GM23248 (cell line): ENCODE data around the gene CYP3A5. TPM values are rescaled to one million over a fixed set of nuclear protein-coding genes. Genes with fewer than 3 reads are reported as not detected.
"Not testable (repeated sequence)": the region's sequence is repeated elsewhere in the genome, so short reads cannot be mapped to it uniquely, and the experiment has no call there.

ENCODE experiments used
- DNase-seq: peaks from one replicate; pipeline ENCODE4 v3.0.0-alpha.2; 2015
- H2AFZ ChIP-seq: fragments of 200-600 bp; sonication (generic); 2 replicates; pipeline ENCODE4 v1.6.1; 2016; ENCODE audit warnings: antibody characterized with exemption
- H3F3A ChIP-seq: fragments of 200-600 bp; sonication (generic); 2 replicates; pipeline ENCODE4 v1.6.1; 2016; ENCODE audit warnings: mild to moderate bottlenecking, antibody characterized with exemption, mixed run types; ENCODE audit not compliant: insufficient read depth
- H3K27ac ChIP-seq: fragments of 200-600 bp; sonication (generic); 2 replicates; pipeline ENCODE4 v1.5.1; 2016; ENCODE audit warnings: mild to moderate bottlenecking
- H3K27me3 ChIP-seq: fragments of 200-600 bp; sonication (generic); replicated peaks from 2 replicates; pipeline ENCODE4 v1.6.1; 2016; ENCODE audit warnings: mild to moderate bottlenecking; ENCODE audit not compliant: insufficient read depth
- H3K36me3 ChIP-seq: fragments of 200-600 bp; sonication (generic); 2 replicates; pipeline ENCODE4 v1.6.1; 2016; ENCODE audit warnings: low read depth, mild to moderate bottlenecking
- H3K4me1 ChIP-seq: fragments of 200-600 bp; sonication (generic); 2 replicates; pipeline ENCODE4 v1.6.1; 2016; ENCODE audit warnings: mild to moderate bottlenecking; ENCODE audit not compliant: insufficient read depth
- H3K4me2 ChIP-seq: fragments of 200-600 bp; sonication (generic); one replicate; pipeline ENCODE4 v1.6.1; 2016; ENCODE audit warnings: mild to moderate bottlenecking; ENCODE audit not compliant: unreplicated experiment
- H3K4me3 ChIP-seq: fragments of 200-600 bp; sonication (generic); 2 replicates; pipeline ENCODE4 v1.5.1; 2016; ENCODE audit warnings: mild to moderate bottlenecking
- H3K79me2 ChIP-seq: fragments of 200-600 bp; sonication (generic); 2 replicates; pipeline ENCODE4 v1.6.1; 2016; ENCODE audit warnings: mild to moderate bottlenecking; ENCODE audit not compliant: insufficient read depth
- H3K9ac ChIP-seq: fragments of 200-600 bp; sonication (generic); 2 replicates; pipeline ENCODE4 v1.6.1; 2016; ENCODE audit warnings: mild to moderate bottlenecking
- H3K9me2 ChIP-seq: fragments of 200-600 bp; sonication (generic); 2 replicates; pipeline ENCODE4 v1.6.1; 2016; ENCODE audit warnings: mixed run types, mild to moderate bottlenecking, moderate library complexity; ENCODE audit not compliant: insufficient read depth
- H3K9me3 ChIP-seq: fragments of 200-600 bp; sonication (generic); one replicate; pipeline ENCODE4 v1.6.1; 2017; ENCODE audit warnings: low read depth
- H4K20me1 ChIP-seq: fragments of 200-600 bp; sonication (generic); 2 replicates; pipeline ENCODE4 v1.6.0; 2016; ENCODE audit not compliant: insufficient read depth
- EZH2 ChIP-seq: fragments of 200-600 bp; sonication (generic); IDR thresholded peaks from 2 replicates; pipeline ENCODE4 v1.6.1; 2018; ENCODE audit warnings: antibody characterized with exemption, mild to moderate bottlenecking; ENCODE audit not compliant: insufficient read depth, poor library complexity, severe bottlenecking
- EZH2phosphoT487 ChIP-seq: fragments of 200-600 bp; sonication (generic); IDR thresholded peaks from 2 replicates; pipeline ENCODE4 v1.6.1; 2018; ENCODE audit warnings: antibody characterized with exemption, moderate library complexity, mild to moderate bottlenecking, low read depth; ENCODE audit not compliant: insufficient read depth
- WGBS, 2 experiments: methylation state at CpG; one replicate each; pipeline ENCODE4 v1.1.6; 2015 to 2017; ENCODE audit warnings: low lambda C conversion rate in 2 of 2, low coverage in 1 of 2; ENCODE audit errors: missing lambda C conversion rate in 2 of 2; 5-methylcytosine and 5-hydroxymethylcytosine counted together
- in situ Hi-C: fragments of 300-500 bp; cut with MboI; formaldehyde crosslinking; loops from 2 replicates; pipeline ENCODE4 v1.15.0; 2020
- polyA plus RNA-seq: library from polyadenylated mRNA; unstranded; fragments of >200 nt; fragmentation: Nextera tagmentation; extraction: Ambion mirVana; gene quantifications from 2 replicates; pipeline ENCODE4 v1.2.1, GENCODE V29; 2016
- total RNA-seq: library from RNA; depleted of rRNA; stranded (reverse); fragments of >200 nt; shearing (Covaris generic); gene quantifications from 2 replicates; pipeline ENCODE4 v1.2.3, GENCODE V29; 2014

Gene CYP3A5
- total and polyA plus RNA-seq, 2 experiments from 2014 or later = 0.26 TPM; not detected in 1

GRCh38 chr7:99638731-99639130 is 41.1 kb downstream of the CYP3A5 start:
- WGBS, 2 experiments = 95 to 100% methylated on average over 15 to 23 of the region's 23 CpGs
- TF ChIP-seq EZH2phosphoT487 (no peak), EZH2 (no peak)
- Histone ChIP-seq H2AFZ (no peak overlapping the region), H3K9me2 (no peaks in the 10 kb centered on the region), H3K9ac (no peak overlapping the region), H3K27ac (no peak overlapping the region), H3K9me3 (no peaks in the 10 kb centered on the region), H3K4me1 (0 out of 2 replicates have a peak, but pooled peaks cover 4% of the 10 kb centered on the region), H3K36me3 (no peaks in the 10 kb centered on the region), H3K27me3 (no peaks in the 10 kb centered on the region), H3K4me2 (no peak overlapping the region), H3K4me3 (no peak overlapping the region), H3F3A (peaks cover 5% of the 10 kb centered on the region; the same call in 1 of the 2 replicates), H3K79me2 (no peaks in the 10 kb centered on the region), H4K20me1 (no peaks in the 10 kb centered on the region; the same call in 1 of the 2 replicates)
- no peak for DNase-seq
- in situ Hi-C loops = no loop called here

- H3K27ac ChIP-seq, H3K9ac ChIP-seq, H3K27me3 ChIP-seq, H3K4me2 ChIP-seq, H3K4me3 ChIP-seq, H3K4me1 ChIP-seq, H2AFZ ChIP-seq, H3K36me3 ChIP-seq, H3K79me2 ChIP-seq, in situ Hi-C loops, DNase-seq, H3K9me2 ChIP-seq, H3K9me3 ChIP-seq, H3F3A ChIP-seq, H4K20me1 ChIP-seq: not testable (repeated sequence)
- 66 to 80% methylated on average over 2 of the region's 2 CpGs for WGBS, 2 experiments
Observed at GRCh38 chr7:99637414-99637813, 42.4 kb downstream of the CYP3A5 start.

- TF ChIP-seq EZH2 = no peak
- TF ChIP-seq EZH2phosphoT487 = no peak
- Histone ChIP-seq H3K9me2 (no peaks in the 10 kb centered on the region), H3K27me3 (no peaks in the 10 kb centered on the region), H3K4me3 (no peak overlapping the region), H3K36me3 (peaks cover 20% of the 10 kb centered on the region), H3K9ac (no peak overlapping the region), H3K4me1 (no peaks in the 10 kb centered on the region), H3K27ac (no peak overlapping the region), H3K4me2 (no peak overlapping the region), H4K20me1 (no peaks in the 10 kb centered on the region), H3F3A (peaks cover 5% of the 10 kb centered on the region; the same call in 1 of the 2 replicates), H2AFZ (no peak overlapping the region), H3K79me2 (no peaks in the 10 kb centered on the region), H3K9me3 (no peaks in the 10 kb centered on the region)
- WGBS, 2 experiments = 57 to 63% methylated on average over 9 of the region's 9 CpGs
- in situ Hi-C loops = no loop called here
- peak; percentile 38 for DNase-seq
Observed at GRCh38 chr7:99631295-99632109, 48.3 kb downstream of the CYP3A5 start.

GRCh38 chr7:99629643-99630042 is 50.2 kb downstream of the CYP3A5 start:
- Histone ChIP-seq H3K9me3 (no peaks in the 10 kb centered on the region), H3K9ac (no peak overlapping the region), H3K4me3 (no peak overlapping the region), H3F3A (no peaks in the 10 kb centered on the region), H3K36me3 (peaks cover 21% of the 10 kb centered on the region), H3K4me1 (no peaks in the 10 kb centered on the region), H2AFZ (no peak overlapping the region), H3K79me2 (0 out of 2 replicates have a peak, but pooled peaks cover 3% of the 10 kb centered on the region), H3K9me2 (no peaks in the 10 kb centered on the region), H4K20me1 (no peaks in the 10 kb centered on the region), H3K27me3 (no peaks in the 10 kb centered on the region), H3K27ac (no peak overlapping the region), H3K4me2 (no peak overlapping the region)
- TF ChIP-seq EZH2 = no peak
- no peak for TF ChIP-seq EZH2phosphoT487
- no peak for DNase-seq
- 93 to 95% methylated on average over 20 of the region's 20 CpGs for WGBS, 2 experiments
- in situ Hi-C loops = no loop called here
